ENCODE data around the gene SLFN5. TPM values are rescaled to one million over a fixed set of nuclear protein-coding genes. Genes with fewer than 3 reads are reported as not detected.

Gene SLFN5
- total RNA-seq, 1 donor from 2014 or later: 58.4 TPM

GRCh38 chr17:35314415-35315216, 71.7 kb downstream of the SLFN5 start:
- no peaks in the 10 kb centered on the region for H3K9me3 ChIP-seq
- ATAC-seq: peak; percentile 12
- intact Hi-C loops (cut with DNase I): loop anchor here (5.0 kb wide), 1 partner anchor 218 kb away; no protein-coding TSS in a partner anchor
- peak overlapping the region; percentile 41 for H3K4me3 ChIP-seq
- peaks cover 37% of the 10 kb centered on the region for H3K4me1 ChIP-seq
- no peaks in the 10 kb centered on the region for H3K27me3 ChIP-seq
- TF ChIP-seq CTCF (IDR thresholded peaks at IDR 0.05): no peak
- no peaks in the 10 kb centered on the region for H3K36me3 ChIP-seq
- peak overlapping the region; percentile 20 for H3K27ac ChIP-seq
- DNase-seq: no peak

GRCh38 chr17:35315283-35315682, 72.4 kb downstream of the SLFN5 start:
- H3K9me3 ChIP-seq: no peaks in the 10 kb centered on the region
- no peak overlapping the region for H3K4me3 ChIP-seq
- TF ChIP-seq CTCF (IDR thresholded peaks at IDR 0.05): no peak
- H3K4me1 ChIP-seq: peaks cover 37% of the 10 kb centered on the region
- H3K36me3 ChIP-seq: no peaks in the 10 kb centered on the region
- intact Hi-C loops (cut with DNase I): no loop called here
- no peak overlapping the region for H3K27ac ChIP-seq
- DNase-seq: no peak
- no peaks in the 10 kb centered on the region for H3K27me3 ChIP-seq
- no peak for ATAC-seq

- H3K36me3 ChIP-seq: no peaks in the 10 kb centered on the region
- TF ChIP-seq CTCF (IDR thresholded peaks at IDR 0.05): no peak
- peaks cover 37% of the 10 kb centered on the region for H3K4me1 ChIP-seq
- no peak overlapping the region for H3K27ac ChIP-seq
- H3K27me3 ChIP-seq: no peaks in the 10 kb centered on the region
- no peak overlapping the region for H3K4me3 ChIP-seq
- H3K9me3 ChIP-seq: no peaks in the 10 kb centered on the region
- ATAC-seq (no peak), DNase-seq (no peak)
- intact Hi-C loops (cut with DNase I): no loop called here
Observed at GRCh38 chr17:35315971-35316370, 73.1 kb downstream of the SLFN5 start.

GRCh38 chr17:35322749-35323148, 79.9 kb downstream of the SLFN5 start:
- intact Hi-C loops (cut with DNase I): no loop called here
- ATAC-seq: no peak
- no peak for TF ChIP-seq CTCF (IDR thresholded peaks at IDR 0.05)

More at GRCh38 chr17:35322749-35323148, 79.9 kb downstream of the SLFN5 start:
- no peak overlapping the region for H3K4me3 ChIP-seq
- no peaks in the 10 kb centered on the region for H3K4me1 ChIP-seq
- no peak for DNase-seq
- H3K27ac ChIP-seq: no peak overlapping the region
- no peaks in the 10 kb centered on the region for H3K36me3 ChIP-seq
- H3K9me3 ChIP-seq: no peaks in the 10 kb centered on the region
- H3K27me3 ChIP-seq: no peaks in the 10 kb centered on the region

Other genes with a start within 250 kb of the SLFN5 start
- gene RFFL, start 179.4 kb upstream of the SLFN5 start, total RNA-seq: 27.9 TPM
- 19.1 TPM for gene RAD51D, start 123.2 kb upstream of the SLFN5 start, total RNA-seq
- not detected for gene FNDC8, start 121.5 kb upstream of the SLFN5 start, total RNA-seq
- gene NLE1, start 100.8 kb upstream of the SLFN5 start, total RNA-seq: 10.1 TPM
- gene UNC45B, start 95.3 kb upstream of the SLFN5 start, total RNA-seq: 0.14 TPM
- not detected for gene SLC35G3, start 48.7 kb upstream of the SLFN5 start, total RNA-seq
- gene SLFN11, start 130.5 kb downstream of the SLFN5 start, total RNA-seq: 75.7 TPM
- gene SLFN12, start 189.4 kb downstream of the SLFN5 start, total RNA-seq: 12.4 TPM
- 25.7 TPM for gene SLFN13, start 205.7 kb downstream of the SLFN5 start, total RNA-seq

All from upper lobe of right lung (tissue), 1 donor.